K562 treated with DMSO at 1 percent for 48 hours (cell line): ENCODE results near the gene PBX1. TPM values are rescaled to one million over a fixed set of nuclear protein-coding genes. Genes with fewer than 3 reads are reported as not detected.

Source experiments
- total RNA-seq: library from RNA; unstranded; fragments of 300-600 nt; gene quantifications from 2 replicates; pipeline ENCODE4 v1.2.3, GENCODE V29; 2022; ENCODE audit warnings: low replicate concordance; ENCODE audit errors: extremely low read depth

The PBX1 gene
- total RNA-seq, result not detected in 2 replicates

DNA sequence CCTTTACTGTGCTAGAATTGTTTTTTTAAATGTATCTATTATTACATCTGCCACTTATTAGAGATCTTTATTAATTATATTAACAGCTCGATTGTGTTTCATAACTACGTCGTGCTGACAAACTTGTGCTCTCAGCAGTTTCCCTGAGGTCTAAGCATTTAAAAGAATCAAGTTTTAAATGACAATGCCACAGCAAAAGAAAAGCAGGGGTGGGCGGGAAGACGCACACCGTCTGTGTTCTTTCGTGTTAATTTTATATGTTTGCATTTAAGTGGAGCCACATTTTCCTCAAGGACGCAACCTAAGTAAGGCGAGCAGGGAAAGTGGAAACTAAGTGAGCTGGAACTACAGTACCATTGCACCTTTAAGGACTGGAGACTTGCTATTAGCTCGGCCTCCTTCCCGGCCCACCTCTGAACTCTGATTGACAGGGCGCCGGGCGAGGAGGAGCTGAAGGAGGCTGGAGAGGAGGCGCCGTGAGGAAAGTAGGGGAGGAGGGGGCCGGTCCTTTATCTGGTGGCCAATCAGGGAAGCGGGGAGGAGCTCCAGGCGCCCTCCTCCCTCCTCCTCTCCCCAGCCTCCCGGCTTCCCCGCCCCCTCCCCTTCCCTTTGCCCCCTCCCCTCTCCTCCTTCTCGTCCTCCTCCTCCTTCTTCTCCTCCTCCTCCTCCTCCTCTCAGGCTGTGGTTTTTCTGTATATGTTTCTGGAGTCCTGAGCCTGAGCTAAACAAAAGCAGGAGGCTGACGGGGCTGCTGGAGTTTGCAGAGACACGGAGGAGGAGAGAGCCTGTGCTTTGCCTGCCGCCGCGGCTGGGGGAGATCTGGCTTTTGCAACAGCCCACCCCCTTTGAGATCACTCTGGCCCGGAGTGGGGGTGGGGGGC lies at the start of gene PBX1:
PBX1 (plus strand) TSS at position 724 of the 881 bp plus-strand sequence.

